Fibroblast of skin of left quadriceps (primary cell): ENCODE data around the gene GEMIN7.

Experiments
- DNase-seq, 2 experiments: peaks; one replicate each; pipeline ENCODE4 v3.0.0-alpha.2; 2013; ENCODE audit warnings: low read depth in 2 of 2

Gene GEMIN7

GRCh38 chr19:45079063-45079910, at the start of gene GEMIN7:
Gene GEMIN7, plus strand, starts transcription at chr19:45079260. Its CDS starts 10,855 bp downstream, at chr19:45090115.
- peak; percentile 36 to 42 for DNase-seq

GRCh38 chr19:45030825-45031224, 48.2 kb upstream of the GEMIN7 start:
- no peak for DNase-seq

GRCh38 chr19:45032421-45032820, 46.6 kb upstream of the GEMIN7 start:
- DNase-seq: no peak

- DNase-seq: no peak
Measured at GRCh38 chr19:45035755-45036154, 43.3 kb upstream of the GEMIN7 start.

GRCh38 chr19:45037393-45038169, 41.5 kb upstream of the GEMIN7 start:
- no peak for DNase-seq

- peak; percentile 65 to 71 for DNase-seq
Measured at GRCh38 chr19:45038931-45039893, 39.8 kb upstream of the GEMIN7 start, which contains the start of gene CLASRP. Gene CLASRP, plus strand, starts transcription at chr19:45039045. Its CDS starts 1,168 bp downstream, at chr19:45040213.

GRCh38 chr19:45040059-45040771, 38.8 kb upstream of the GEMIN7 start:
- DNase-seq: no peak

- DNase-seq: no peak
Measured at GRCh38 chr19:45041125-45041524, 37.9 kb upstream of the GEMIN7 start.

- DNase-seq: no peak
Measured at GRCh38 chr19:45045671-45046353, 33.2 kb upstream of the GEMIN7 start.

GRCh38 chr19:45046355-45046754, 32.7 kb upstream of the GEMIN7 start:
- DNase-seq: no peak

GRCh38 chr19:45047188-45047797, 31.8 kb upstream of the GEMIN7 start:
- DNase-seq: no peak

- DNase-seq: no peak
Measured at GRCh38 chr19:45049073-45049736, 29.9 kb upstream of the GEMIN7 start.

- no peak for DNase-seq
Measured at GRCh38 chr19:45050036-45050435, 29.0 kb upstream of the GEMIN7 start.

- DNase-seq: no peak
Measured at GRCh38 chr19:45051929-45052579, 27.0 kb upstream of the GEMIN7 start.

- no peak for DNase-seq
Measured at GRCh38 chr19:45056831-45057230, 22.2 kb upstream of the GEMIN7 start.

GRCh38 chr19:45057444-45057843, 21.6 kb upstream of the GEMIN7 start:
- DNase-seq: no peak

GRCh38 chr19:45058622-45059159, 20.4 kb upstream of the GEMIN7 start:
- DNase-seq: no peak

- peak; percentile 19 to 22 for DNase-seq
Measured at GRCh38 chr19:45059258-45059965, 19.6 kb upstream of the GEMIN7 start.
